Endothelial cell of umbilical vein (primary cell): ENCODE measurements around the gene MIEF1. TPM values are rescaled to one million over a fixed set of nuclear protein-coding genes. Genes with fewer than 3 reads are reported as not detected.

ENCODE experiments used
- BruUV-seq: library from RNA; stranded (reverse); fragments of 400-500 nt; replicated peaks from 2 replicates; lab custom pipeline; 2021; lab: Mats Ljungman, UMichigan
- CTCF ChIA-PET: fragments of 300-600, 350-600 bp; sonication (Branson Sonifier 250); formaldehyde crosslinking; loops from one replicate; lab custom pipeline; 2021; ENCODE audit warnings: antibody characterized with exemption, inconsistent platforms; lab: Charles Lee
- POLR2A ChIA-PET: fragments of 300-600, 350-600 bp; sonication (Branson Sonifier 250); formaldehyde crosslinking; loops from one replicate; lab custom pipeline; 2021; ENCODE audit warnings: antibody characterized with exemption, inconsistent platforms; lab: Charles Lee
- DNase-seq: peaks from one replicate; pipeline ENCODE4 v3.0.0-alpha.2; 2011; ENCODE audit warnings: low read depth, low spot score
- FAIRE-seq: peaks from 2 replicates; lab custom pipeline; 2011; peaks lifted over from hg19 to GRCh38; lab: Jason Lieb, UNC
- H2AFZ ChIP-seq: 2 replicates; pipeline ENCODE4 v1.6.0; 2012; ENCODE audit warnings: low read depth, low read length, control low read depth, inconsistent platforms
- H3K27ac ChIP-seq: 2 replicates; pipeline ENCODE4 v1.5.1; 2011; ENCODE audit warnings: low read depth, mild to moderate bottlenecking, control low read depth, low read length, moderate library complexity; ENCODE audit not compliant: insufficient read depth
- H3K27me3 ChIP-seq, 2 experiments: 2 replicates each; pipeline versions ENCODE4 v1.6.0 to v1.6.1; 2011; ENCODE audit warnings: low read length in 2 of 2, mixed read lengths in 1 of 2; ENCODE audit not compliant: control insufficient read depth in 2 of 2, insufficient read depth in 2 of 2
- H3K36me3 ChIP-seq, 2 experiments: 2 replicates in 1 of 2; 3 replicates in 1 of 2; pipeline ENCODE4 v1.5.1; 2011; ENCODE audit warnings: low read length in 2 of 2, mild to moderate bottlenecking in 1 of 2, moderate library complexity in 1 of 2; ENCODE audit not compliant: control insufficient read depth in 2 of 2, insufficient read depth in 2 of 2; ENCODE audit errors: extremely low read depth in 1 of 2
- H3K4me1 ChIP-seq: 3 replicates; pipeline ENCODE4 v1.5.1; 2011; ENCODE audit warnings: mild to moderate bottlenecking, low read length; ENCODE audit not compliant: control insufficient read depth, insufficient read depth; ENCODE audit errors: extremely low read depth
- H3K4me2 ChIP-seq: 2 replicates; pipeline ENCODE4 v1.6.1; 2011; ENCODE audit warnings: low read length, control low read depth, mixed read lengths; ENCODE audit not compliant: insufficient read depth
- H3K4me3 ChIP-seq, 3 experiments: fragments of 200-600 bp in 1 of 3; sonication (generic), shearing (Covaris generic) in 1 of 3; replicated peaks in 1 of 3; 2 replicates each; pipeline ENCODE4 v1.5.1; 2011 to 2016; ENCODE audit warnings: control low read depth in 3 of 3, low read length in 3 of 3, mild to moderate bottlenecking in 2 of 3, inconsistent platforms in 1 of 3, low read depth in 1 of 3, moderate library complexity in 1 of 3; ENCODE audit not compliant: insufficient read depth in 1 of 3
- H3K79me2 ChIP-seq: 2 replicates; pipeline ENCODE4 v1.6.0; 2012; ENCODE audit warnings: low read length, inconsistent platforms; ENCODE audit not compliant: control insufficient read depth, insufficient read depth
- H3K9ac ChIP-seq: replicated peaks from 2 replicates; pipeline ENCODE3; 2011; ENCODE audit warnings: low read length, control low read depth; ENCODE audit not compliant: insufficient read depth; ENCODE audit errors: extremely low read depth
- H3K9me1 ChIP-seq: replicated peaks from 3 replicates; pipeline ENCODE4 v1.6.0; 2011; ENCODE audit warnings: mild to moderate bottlenecking, low read length; ENCODE audit not compliant: control insufficient read depth, insufficient read depth; ENCODE audit errors: extremely low read depth
- H3K9me3 ChIP-seq: replicated peaks from 2 replicates; pipeline ENCODE4 v1.5.1; 2012; ENCODE audit warnings: low read length, inconsistent platforms; ENCODE audit not compliant: control insufficient read depth, insufficient read depth
- H4K20me1 ChIP-seq: replicated peaks from 2 replicates; pipeline ENCODE3; 2011; ENCODE audit warnings: mild to moderate bottlenecking, low read length; ENCODE audit not compliant: control insufficient read depth, insufficient read depth; ENCODE audit errors: extremely low read depth
- CTCF ChIP-seq, 2 donors: IDR thresholded peaks; 1 replicate in 1 of 2; 2 replicates in 1 of 2; pipeline ENCODE4 v1.5.1; 2011; ENCODE audit warnings: low read length in 2 of 2, mild to moderate bottlenecking in 2 of 2, moderate library complexity in 2 of 2, control low read depth in 1 of 2, inconsistent platforms in 1 of 2, low read depth in 1 of 2; ENCODE audit not compliant: insufficient read depth in 1 of 2; ENCODE audit errors: extremely low read depth in 1 of 2
- MAX ChIP-seq: IDR thresholded peaks from 2 replicates; pipeline ENCODE4 v1.6.1; 2011; ENCODE audit not compliant: insufficient read depth, insufficient read length
- MYC ChIP-seq: IDR thresholded peaks from one replicate; pipeline ENCODE4 v1.6.1; 2011; ENCODE audit warnings: mild to moderate bottlenecking, low read depth, low read length
- POLR2A ChIP-seq: IDR thresholded peaks from 2 replicates; pipeline ENCODE4 v1.6.1; 2012; ENCODE audit warnings: low read depth, mild to moderate bottlenecking, control low read depth, low read length
- dilution Hi-C: fragments of 300-500 bp; cut with MboI; formaldehyde crosslinking; loops from one replicate; pipeline ENCODE4 v1.15.0; 2019; ENCODE audit warnings: low sequenced_read_pairs; ENCODE audit not compliant: extremely low pct_ligation_motif_present
- intact Hi-C: fragments of 100-400 bp; cut with micrococcal nuclease; formaldehyde crosslinking; loops from one replicate; pipeline ENCODE4 v1.10.0; 2022
- polyA plus RNA-seq, 4 experiments: library from polyadenylated mRNA; depleted of rRNA in 3 of 4; stranded (reverse) in 3 of 4; unstranded in 1 of 4; fragments of >200 nt; gene quantifications; 2 replicates each; pipeline versions ENCODE4 v1.2.1 to v1.2.3, GENCODE V29; 2011 to 2012; ENCODE audit warnings: missing spikeins in 1 of 4
- total RNA-seq: library from RNA; stranded (reverse); gene quantifications from 2 replicates; pipeline ENCODE4 v1.2.3, GENCODE V29; 2021

MIEF1 gene
- total and polyA plus RNA-seq, 2 donors (not counting 3 experiments of a cell fraction or from before 2014, with no cell fraction given): 14.2 to 31.1 TPM

- H3K4me2 ChIP-seq: no peak overlapping the region
- H3K79me2 ChIP-seq: no peaks in the 10 kb centered on the region
- intact Hi-C loops: loop anchor here (2.0 kb wide), 1 partner anchor 482 kb away; no protein-coding TSS in a partner anchor
- H3K27ac ChIP-seq: no peak overlapping the region
- DNase-seq (no peak), FAIRE-seq (no peak)
- dilution Hi-C loops: no loop called here
- no peaks in the 10 kb centered on the region for H3K9me3 ChIP-seq
- CTCF ChIA-PET: interaction anchor here (0.5 to 4.2 kb wide), 21 partner anchors 8 to 1356 kb away, joined by 3 to 51 read pairs (median 3); partner anchors contain the start of gene CACNA1I
- no TSS peak for BruUV-seq
- no peak overlapping the region for H3K9ac ChIP-seq
- POLR2A ChIA-PET: no interaction called here
- H2AFZ ChIP-seq: no peak overlapping the region
- H3K9me1 ChIP-seq: no peaks in the 10 kb centered on the region
- no peak overlapping the region for H3K4me3 ChIP-seq
- H3K27me3 ChIP-seq: no peaks in the 10 kb centered on the region
- TF ChIP-seq MAX (peak; percentile 35), CTCF (IDR thresholded peaks at IDR 0.05; ENCODE audit: extremely low read depth in 1 of 2, insufficient read depth in 1 of 2, low read depth in 1 of 2, low read length in 2 of 2) (peak; percentile 39 to 68), MYC (no peak), POLR2A (no peak)
- no peaks in the 10 kb centered on the region for H3K36me3 ChIP-seq
- H3K4me1 ChIP-seq: no peaks in the 10 kb centered on the region
- no peaks in the 10 kb centered on the region for H4K20me1 ChIP-seq
These were observed 41.0 kb downstream of the MIEF1 start for GRCh38 chr22:39543095-39543494.
